C4-2B (cell line): Measurements from ENCODE around the gene KRTAP5-4.

Source experiments
- H3K27ac ChIP-seq: fragments of 450-650 bp; 2 replicates; pipeline ENCODE4 v1.5.1; 2017
- CTCF ChIP-seq: fragments of 450-650 bp; conservative IDR thresholded peaks from 2 replicates; pipeline ENCODE4 v1.5.1; 2017; ENCODE audit warnings: mild to moderate bottlenecking
- ZFX ChIP-seq: fragments of 450-650 bp; IDR thresholded peaks from 2 replicates; pipeline ENCODE4 v1.6.1; 2017

The KRTAP5-4 gene

GRCh38 chr11:1644601-1645356, 22.8 kb upstream of the KRTAP5-4 start:
- TF ChIP-seq CTCF (no peak), ZFX (no peak)

GRCh38 chr11:1643146-1643690, 21.3 kb upstream of the KRTAP5-4 start:
- H3K27ac ChIP-seq = no peak overlapping the region
- no peak; the same call in 1 of the 2 replicates for TF ChIP-seq CTCF
- no peak for TF ChIP-seq ZFX

More at GRCh38 chr11:1644601-1645356, 22.8 kb upstream of the KRTAP5-4 start:
- H3K27ac ChIP-seq = no peak overlapping the region

GRCh38 chr11:1642288-1643145, 20.6 kb upstream of the KRTAP5-4 start:
- H3K27ac ChIP-seq = no peak overlapping the region
- TF ChIP-seq ZFX (no peak), CTCF (no peak)

- TF ChIP-seq ZFX (no peak), CTCF (no peak)
- no peak overlapping the region for H3K27ac ChIP-seq
Observed at GRCh38 chr11:1641096-1641495, 19.2 kb upstream of the KRTAP5-4 start.

- H3K27ac ChIP-seq = no peak overlapping the region
- TF ChIP-seq ZFX (no peak), CTCF (peak; percentile 98)
Observed at GRCh38 chr11:1640076-1640946, 18.4 kb upstream of the KRTAP5-4 start.

GRCh38 chr11:1639666-1640065, 17.7 kb upstream of the KRTAP5-4 start:
- H3K27ac ChIP-seq = no peak overlapping the region
- TF ChIP-seq CTCF (no peak), ZFX (no peak)
